ENCODE data around the gene C10orf105. TPM values are rescaled to one million over a fixed set of nuclear protein-coding genes. Genes with fewer than 3 reads are reported as not detected.
A peak's percentile ranks its signal among the peaks of the same experiment; 100 is the strongest.

Gene C10orf105
- total and polyA plus RNA-seq, 2 of the 8 experiments (the other 6 are each of a cell fraction or from before 2014, with no cell fraction given): 0.71 to 0.73 TPM

DNA sequence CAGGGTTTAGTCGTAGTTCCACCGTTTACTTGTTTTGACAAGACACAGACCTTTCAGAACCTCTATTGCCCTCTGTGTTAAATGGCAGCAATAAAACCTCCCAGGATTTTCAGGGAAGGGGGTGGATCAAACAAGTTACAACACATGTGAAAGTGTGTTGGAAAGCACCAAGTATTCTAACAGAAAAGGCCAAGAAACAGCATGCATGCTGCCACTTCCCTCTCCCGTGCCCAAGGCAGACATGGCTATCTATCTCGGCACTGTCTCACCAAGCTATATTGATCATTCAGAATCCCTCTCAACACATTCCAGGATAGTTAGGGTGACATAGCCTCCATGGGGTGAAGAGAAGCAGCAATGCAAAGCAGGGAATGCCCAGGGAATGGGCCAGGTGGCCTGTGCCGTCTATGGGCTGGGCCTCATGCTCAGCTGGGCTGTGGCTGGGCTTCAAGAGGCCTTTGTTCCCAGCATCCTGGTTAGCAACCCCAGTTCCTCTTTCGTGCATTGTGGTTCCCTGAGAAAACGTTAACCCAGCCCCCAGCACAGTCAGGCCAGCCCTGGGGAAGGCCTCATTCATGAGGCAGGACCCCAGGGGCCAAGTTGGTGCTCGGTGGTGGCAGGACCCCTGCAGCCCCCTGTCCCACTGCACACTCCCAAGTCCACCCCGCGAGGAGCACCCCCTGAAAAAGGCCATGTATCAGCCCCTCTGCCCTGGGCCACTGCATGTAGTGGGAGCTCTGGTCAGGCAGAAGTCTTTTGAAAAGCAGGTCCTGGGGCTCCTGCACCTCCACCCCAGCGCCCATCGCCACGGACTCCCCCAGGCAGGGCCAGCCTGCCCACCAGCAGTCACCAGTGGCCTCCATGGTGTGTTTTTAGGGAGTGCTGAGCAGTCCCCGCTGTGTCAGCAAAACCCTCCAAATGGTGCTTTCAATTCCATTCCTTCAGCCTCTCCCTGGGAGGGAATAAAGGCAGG lies 28.3 kb upstream of the C10orf105 start:
- H4K91ac ChIP-seq (replicated peaks; ENCODE audit: insufficient read length, low read length): peak overlapping the region; percentile 52
- H2AFZ ChIP-seq (ENCODE audit: low read length): peak overlapping the region; percentile 18
- H4K5ac ChIP-seq (ENCODE audit: insufficient read length, low read depth, low read length): no peak overlapping the region
- no peak overlapping the region for H4K8ac ChIP-seq (ENCODE audit: extremely low read depth, insufficient read depth, low read length)
- no peaks in the 10 kb centered on the region for H3K36me3 ChIP-seq (ENCODE audit: control insufficient read depth in 2 of 4, insufficient read depth in 4 of 4, low read length in 3 of 4)
- H2BK12ac ChIP-seq (ENCODE audit: low read depth, low read length): no peak overlapping the region; the same call in 1 of the 2 replicates
- H3K4me3 ChIP-seq (ENCODE audit: extremely low read depth in 1 of 4, insufficient read depth in 2 of 4, low read depth in 3 of 4, low read length in 4 of 4): no peak overlapping the region
- H2AK5ac ChIP-seq (ENCODE audit: low read depth, low read length): no peak overlapping the region
- H3K4me1 ChIP-seq (replicated peaks in 1 of 4; ENCODE audit: control insufficient read depth in 3 of 4, insufficient read depth in 4 of 4, low read length in 3 of 4): peaks cover 1 to 8% (median 4%) of the 10 kb centered on the region in 4 experiments; a peak in 4 of 7 replicates
- H3K79me2 ChIP-seq (ENCODE audit: control insufficient read depth in 1 of 2, insufficient read depth in 2 of 2, low read length in 2 of 2): no peaks in the 10 kb centered on the region
- no peak overlapping the region for H3K27ac ChIP-seq (ENCODE audit: low read depth, low read length)
- no peak overlapping the region for H3K4me2 ChIP-seq (ENCODE audit: insufficient read depth in 1 of 2, low read depth in 2 of 2, low read length in 2 of 2)
- peak overlapping the region; percentile 32 for H3K18ac ChIP-seq (ENCODE audit: extremely low read depth, low read length)
- DNase-seq (ENCODE audit: low read depth in 1 of 2, low spot score in 2 of 2): no peak
- H2BK5ac ChIP-seq (ENCODE audit: low read depth, low read length): no peak overlapping the region; the same call in 1 of the 2 replicates
- ChIA-PET POLR2A (ENCODE audit: partially characterized antibody) (no interaction called here), CTCF (ENCODE audit: partially characterized antibody) (interaction anchor here (0.7 to 4.1 kb wide), 23 partner anchors 9 to 429 kb away, joined by 3 to 23 read pairs (median 4); partner anchors contain the start of genes SLC29A3 and VSIR)
- H3K79me1 ChIP-seq (ENCODE audit: low read depth, low read length): no peaks in the 10 kb centered on the region
- H3K9ac ChIP-seq (replicated peaks in 1 of 4; ENCODE audit: extremely low read depth in 1 of 4, low read depth in 3 of 4, low read length in 3 of 4): no peak overlapping the region; a peak in 1 of 7 replicates
- H3K9me3 ChIP-seq (ENCODE audit: insufficient read depth in 2 of 2, low read depth in 1 of 2, low read length in 1 of 2): no peaks in the 10 kb centered on the region
- no peak for FAIRE-seq
- no peak overlapping the region for H3K56ac ChIP-seq (replicated peaks; ENCODE audit: insufficient read length, low read depth, low read length)
- H3K23ac ChIP-seq (ENCODE audit: insufficient read length): no peak overlapping the region
- 88% methylated on average over 14 of the region's 14 CpGs; no CpG with 5 or more reads in 1 of the 2 experiments for WGBS, 2 experiments (ENCODE audit: extremely low coverage in 1 of 2, insufficient coverage in 1 of 2, insufficient read length in 1 of 2, insufficient replicate concordance in 2 of 2, low coverage in 1 of 2, low lambda C conversion rate in 2 of 2, missing lambda C conversion rate in 1 of 2)
- TF ChIP-seq NRF1 (IDR thresholded peaks at IDR 0.05; ENCODE audit: low read depth, low read length): no peak
- TF ChIP-seq HDAC2 (IDR thresholded peaks at IDR 0.05; ENCODE audit: borderline replicate concordance in 1 of 2, low read depth in 2 of 2, low read length in 2 of 2): no peak
- TF ChIP-seq EZH2 (IDR thresholded peaks at IDR 0.05; ENCODE audit: low read depth, low read length, severe bottlenecking): no peak
- no peak for TF ChIP-seq PHF8 (conservative IDR thresholded peaks at IDR 0.05; ENCODE audit: low read depth, low read length)
- TF ChIP-seq BCL11A (IDR thresholded peaks at IDR 0.05; ENCODE audit: low read depth in 2 of 2, low read length in 2 of 2): no peak
- TF ChIP-seq, protein P1, sequence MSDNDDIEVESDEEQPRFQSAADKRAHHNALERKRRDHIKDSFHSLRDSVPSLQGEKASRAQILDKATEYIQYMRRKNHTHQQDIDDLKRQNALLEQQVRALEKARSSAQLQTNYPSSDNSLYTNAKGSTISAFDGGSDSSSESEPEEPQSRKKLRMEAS (IDR thresholded peaks at IDR 0.05): 0 out of 2 replicates have a peak, but pooled peaks have one; percentile 14
- TF ChIP-seq EGR1 (IDR thresholded peaks at IDR 0.05; ENCODE audit: borderline replicate concordance, low read depth, low read length): no peak
- TF ChIP-seq, protein P2, sequence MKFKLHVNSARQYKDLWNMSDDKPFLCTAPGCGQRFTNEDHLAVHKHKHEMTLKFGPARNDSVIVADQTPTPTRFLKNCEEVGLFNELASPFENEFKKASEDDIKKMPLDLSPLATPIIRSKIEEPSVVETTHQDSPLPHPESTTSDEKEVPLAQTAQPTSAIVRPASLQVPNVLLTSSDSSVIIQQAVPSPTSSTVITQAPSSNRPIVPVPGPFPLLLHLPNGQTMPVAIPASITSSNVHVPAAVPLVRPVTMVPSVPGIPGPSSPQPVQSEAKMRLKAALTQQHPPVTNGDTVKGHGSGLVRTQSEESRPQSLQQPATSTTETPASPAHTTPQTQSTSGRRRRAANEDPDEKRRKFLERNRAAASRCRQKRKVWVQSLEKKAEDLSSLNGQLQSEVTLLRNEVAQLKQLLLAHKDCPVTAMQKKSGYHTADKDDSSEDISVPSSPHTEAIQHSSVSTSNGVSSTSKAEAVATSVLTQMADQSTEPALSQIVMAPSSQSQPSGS (IDR thresholded peaks at IDR 0.05; ENCODE audit: low read length): no peak
- peak overlapping the region; percentile 20 for H3K4ac ChIP-seq (replicated peaks; ENCODE audit: insufficient read length, low read depth, low read length)
- H2BK120ac ChIP-seq (replicated peaks; ENCODE audit: low read depth, low read length): no peak overlapping the region
- H3K14ac ChIP-seq (ENCODE audit: insufficient read length): no peak overlapping the region
- H2BK15ac ChIP-seq (ENCODE audit: low read length): no peak overlapping the region
- 0 out of 7 replicates have a peak, but pooled peaks cover 0 to 2% (median 0%) of the 10 kb centered on the region in 4 experiments for H3K27me3 ChIP-seq (replicated peaks in 1 of 4; ENCODE audit: control insufficient read depth in 3 of 4, extremely low read depth in 1 of 4, insufficient read depth in 3 of 4, low read length in 3 of 4)
- no peak overlapping the region for H2BK20ac ChIP-seq (ENCODE audit: low read length)
- no peaks in the 10 kb centered on the region for H4K20me1 ChIP-seq (replicated peaks in 1 of 2; ENCODE audit: control insufficient read depth in 1 of 2, insufficient read depth in 2 of 2, low read length in 2 of 2)
- no peaks in the 10 kb centered on the region for H3K23me2 ChIP-seq (ENCODE audit: low read depth, low read length)
